Measurements from ENCODE around the gene MAP3K8. TPM values are rescaled to one million over a fixed set of nuclear protein-coding genes. Genes with fewer than 3 reads are reported as not detected.

The MAP3K8 gene
- total and polyA plus RNA-seq, 10 of the 15 experiments (the other 5 are each of a cell fraction or from before 2014, with no cell fraction given) = 25.5 to 115 (median 40.2) TPM

GRCh38 chr10:30447125-30447799, 13.3 kb downstream of the MAP3K8 start:
- no TSS peak for BruUV-seq (replicated peaks)
- intact Hi-C loops (cut with micrococcal nuclease; ENCODE audit: unreplicated experiment) (loop anchor here (5.0 kb wide), 1 partner anchor 35 kb away; no protein-coding TSS in a partner anchor), in situ Hi-C loops (cut with MboI) (no loop called here)
- H3K36me3 ChIP-seq (ENCODE audit: control insufficient read depth in 2 of 2, insufficient read depth in 2 of 2, low read length in 1 of 2) = peaks cover 9 to 26% of the 10 kb centered on the region in 2 experiments
- no peak for DNase-seq (ENCODE audit: low read depth, low spot score)
- no peaks in the 10 kb centered on the region for H3K9me3 ChIP-seq (replicated peaks; ENCODE audit: control insufficient read depth, insufficient read depth, low read length)
- peak; percentile 35 for ATAC-seq
- H3K9ac ChIP-seq (ENCODE audit: control insufficient read depth, insufficient read depth, low read length) = no peak overlapping the region
- H3K4me2 ChIP-seq (ENCODE audit: control insufficient read depth, insufficient read depth) = no peak overlapping the region
- CTCF ChIA-PET = interaction anchor here (0.8 to 1.4 kb wide), 5 partner anchors 9 to 144 kb away, joined by 3 to 7 read pairs (median 3); no protein-coding TSS in a partner anchor
- RAD21 ChIA-PET (ENCODE audit: unreplicated experiment) = interaction anchor here (0.9 to 1.2 kb wide), 2 partner anchors 33 to 144 kb away, joined by 3 to 7 read pairs; no protein-coding TSS in a partner anchor
- POLR2A ChIA-PET = interaction anchor here (0.8 to 1.1 kb wide), 2 partner anchors 65 to 86 kb away, joined by 3 to 4 read pairs; no protein-coding TSS in a partner anchor
- FAIRE-seq = no peak
- WGBS (ENCODE audit: insufficient coverage, insufficient replicate concordance, low lambda C conversion rate, missing lambda C conversion rate) = 37% methylated on average over 10 of the region's 10 CpGs
- SMC1A ChIA-PET (ENCODE audit: uncharacterized antibody, unreplicated experiment) = interaction anchor here (0.7 to 4.2 kb wide), 15 partner anchors 8 to 90 kb away, joined by 3 to 24 read pairs (median 4); no protein-coding TSS in a partner anchor
- H4K20me1 ChIP-seq (ENCODE audit: control insufficient read depth, insufficient read depth) = no peaks in the 10 kb centered on the region; the same call in 1 of the 2 replicates
- peaks cover 42% of the 10 kb centered on the region for H3K79me2 ChIP-seq (ENCODE audit: control insufficient read depth, insufficient read depth, low read length)
- peaks cover 13% of the 10 kb centered on the region for H3K4me1 ChIP-seq (ENCODE audit: control insufficient read depth, insufficient read depth, low read length)
- H3K27me3 ChIP-seq (replicated peaks in 1 of 2; ENCODE audit: control insufficient read depth in 2 of 2, insufficient read depth in 2 of 2, low read length in 1 of 2) = no peaks in the 10 kb centered on the region
- H2AFZ ChIP-seq (ENCODE audit: control insufficient read depth, low read depth, low read length) = no peak overlapping the region; the same call in 1 of the 2 replicates
- no peak overlapping the region for H3K4me3 ChIP-seq
- no peak overlapping the region for H3K27ac ChIP-seq (ENCODE audit: control insufficient read depth, insufficient read depth)
- no peak for TF ChIP-seq RAD51 (IDR thresholded peaks at IDR 0.05)
- TF ChIP-seq IRF3 (IDR thresholded peaks at IDR 0.05) = no peak
- 0 out of 2 replicates have a peak, but pooled peaks have one; percentile 27 for TF ChIP-seq MEF2A (IDR thresholded peaks at IDR 0.05; ENCODE audit: insufficient read depth, low read depth, low read length)
- TF ChIP-seq NR2F1 (conservative IDR thresholded peaks at IDR 0.05) = 0 out of 2 replicates have a peak, but pooled peaks have one; percentile 20
- TF ChIP-seq SPI1 (IDR thresholded peaks at IDR 0.05; ENCODE audit: borderline replicate concordance, insufficient read depth, low read depth, low read length) = no peak
- TF ChIP-seq REST (IDR thresholded peaks at IDR 0.05; ENCODE audit: low read depth, low read length) = no peak
- TF ChIP-seq HCFC1 (IDR thresholded peaks at IDR 0.05; ENCODE audit: low read length) = no peak
- no peak for TF ChIP-seq IKZF1 (conservative IDR thresholded peaks at IDR 0.05)
- no peak for TF ChIP-seq SUZ12 (IDR thresholded peaks at IDR 0.05; ENCODE audit: unreplicated experiment)
- TF ChIP-seq JUNB (IDR thresholded peaks at IDR 0.05) = peak; percentile 64
- TF ChIP-seq SMARCA5 (IDR thresholded peaks at IDR 0.05) = no peak
- peak; percentile 34; the same call in 1 of the 2 replicates for TF ChIP-seq ZBED1 (IDR thresholded peaks at IDR 0.05; ENCODE audit: borderline replicate concordance)
- no peak for TF ChIP-seq CEBPZ (IDR thresholded peaks at IDR 0.05; ENCODE audit: low read depth, low read length)
- 0 out of 2 replicates have a peak, but pooled peaks have one; percentile 16 for TF ChIP-seq EED (IDR thresholded peaks at IDR 0.05; ENCODE audit: low read depth)
- TF ChIP-seq ZNF217 (IDR thresholded peaks at IDR 0.05) = no peak
- 0 out of 2 replicates have a peak, but pooled peaks have one; percentile 38 for TF ChIP-seq NFIC (IDR thresholded peaks at IDR 0.05; ENCODE audit: low read depth, low read length)
